A673 (cell line): ENCODE results near the gene PLN. TPM values are rescaled to one million over a fixed set of nuclear protein-coding genes. Genes with fewer than 3 reads are reported as not detected.

Experiments used
- BruUV-seq: library from RNA; stranded (reverse); fragments of 400-500 nt; replicated peaks from 2 replicates; lab custom pipeline; 2021; lab: Mats Ljungman, UMichigan
- CTCF ChIA-PET: fragments of 300-600 bp; sonication (Branson Sonifier 250); formaldehyde crosslinking; loops from one replicate; lab custom pipeline; 2022; ENCODE audit warnings: antibody characterized with exemption; lab: Charles Lee
- POLR2A ChIA-PET: fragments of 300-600 bp; sonication (Branson Sonifier 250); formaldehyde crosslinking; loops from one replicate; lab custom pipeline; 2022; ENCODE audit warnings: antibody characterized with exemption; ENCODE audit not compliant: low non-redundant PET; lab: Charles Lee
- DNase-seq: peaks from one replicate; pipeline ENCODE4 v3.0.0-alpha.2; 2015; ENCODE audit warnings: low spot score
- H3K27ac ChIP-seq: fragments of 200-600 bp; sonication (generic); 2 replicates; pipeline ENCODE4 v1.5.1; 2016; ENCODE audit warnings: mixed run types, low read depth, mild to moderate bottlenecking, mixed read lengths, antibody characterized with exemption, low read length; ENCODE audit not compliant: poor library complexity, severe bottlenecking
- H3K27me3 ChIP-seq: fragments of 200-600 bp; sonication (generic); replicated peaks from 2 replicates; pipeline ENCODE4 v1.6.1; 2017; ENCODE audit warnings: mixed run types, low read depth, mild to moderate bottlenecking, mixed read lengths, antibody characterized with exemption, low read length; ENCODE audit not compliant: insufficient read depth, poor library complexity
- H3K36me3 ChIP-seq: fragments of 200-600 bp; sonication (generic); 2 replicates; pipeline ENCODE4 v1.6.1; 2016; ENCODE audit warnings: mixed run types, mild to moderate bottlenecking, mixed read lengths, antibody characterized with exemption, low read length; ENCODE audit not compliant: insufficient read depth, poor library complexity, severe bottlenecking
- H3K4me1 ChIP-seq: fragments of 200-600 bp; sonication (generic); 2 replicates; pipeline ENCODE4 v1.6.1; 2017; ENCODE audit warnings: mixed run types, mild to moderate bottlenecking, mixed read lengths, antibody characterized with exemption, low read length; ENCODE audit not compliant: insufficient read depth, poor library complexity, severe bottlenecking
- H3K4me3 ChIP-seq: fragments of 200-600 bp; sonication (generic); 2 replicates; pipeline ENCODE4 v1.5.1; 2016; ENCODE audit warnings: low read depth, mixed run types, mild to moderate bottlenecking, mixed read lengths, low read length; ENCODE audit not compliant: poor library complexity, severe bottlenecking
- H3K9me3 ChIP-seq: fragments of 200-600 bp; sonication (generic); 2 replicates; pipeline ENCODE4 v1.6.1; 2016; ENCODE audit warnings: mixed run types, low read depth, mild to moderate bottlenecking, mixed read lengths, antibody characterized with exemption, low read length; ENCODE audit not compliant: poor library complexity, severe bottlenecking
- EZH2 ChIP-seq: fragments of 200-600 bp; sonication (generic); IDR thresholded peaks from 2 replicates; pipeline ENCODE4 v1.6.1; 2017; ENCODE audit warnings: borderline replicate concordance, low read depth, mild to moderate bottlenecking, mixed read lengths, antibody characterized with exemption, low read length; ENCODE audit not compliant: poor library complexity, severe bottlenecking
- intact Hi-C: fragments of 100-400 bp; cut with micrococcal nuclease; formaldehyde crosslinking; loops from one replicate; pipeline ENCODE4 v1.10.0; 2022; ENCODE audit not compliant: unreplicated experiment
- total RNA-seq: library from RNA; stranded (reverse); gene quantifications from 2 replicates; pipeline ENCODE4 v1.2.3, GENCODE V29; 2021
- TF ChIP-seq, protein P1 (sequence below): fragments of 300-800, 200-600 bp; sonication (generic); conservative IDR thresholded peaks from 2 replicates; pipeline ENCODE4 v1.5.1; 2017; ENCODE audit warnings: low read depth, mild to moderate bottlenecking, antibody characterized with exemption, low read length, moderate library complexity, mixed read lengths

PLN gene
- total RNA-seq, 1 experiment from 2014 or later, result not detected

DNA sequence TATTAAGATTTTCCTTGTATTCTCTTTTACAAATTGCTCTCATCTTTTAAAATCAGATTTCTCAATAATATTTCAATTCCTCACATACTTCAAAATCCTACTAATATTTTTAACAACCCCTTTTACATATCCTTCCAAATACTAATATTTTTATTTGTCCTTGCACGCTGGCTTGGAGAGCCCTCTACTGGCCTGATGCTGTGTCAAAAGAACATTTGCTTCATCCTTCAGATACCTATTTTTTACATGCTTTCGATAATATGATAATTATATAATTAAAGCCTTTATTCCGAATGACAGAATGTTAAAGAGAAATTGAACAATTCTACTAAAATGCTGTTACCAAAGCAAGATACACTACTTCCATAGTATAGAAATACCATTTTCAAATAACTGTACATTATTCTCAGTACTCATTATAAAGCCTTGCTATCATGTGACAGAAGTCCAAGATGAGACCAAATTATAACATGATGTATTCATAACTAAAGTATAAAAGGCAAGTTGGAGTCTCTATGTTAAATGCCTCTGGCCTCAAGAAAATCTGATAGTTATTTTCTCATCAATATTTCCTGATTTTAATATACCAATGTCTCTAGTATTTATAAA lies 39.0 kb upstream of the PLN start:
- Histone ChIP-seq H3K27ac (no peak overlapping the region), H3K9me3 (no peaks in the 10 kb centered on the region), H3K4me1 (no peaks in the 10 kb centered on the region), H3K4me3 (no peak overlapping the region), H3K27me3 (no peaks in the 10 kb centered on the region), H3K36me3 (no peaks in the 10 kb centered on the region)
- POLR2A ChIA-PET, result no interaction called here
- DNase-seq, result peak; percentile 31
- no TSS peak for BruUV-seq
- TF ChIP-seq EZH2, result no peak
- TF ChIP-seq, protein P1, sequence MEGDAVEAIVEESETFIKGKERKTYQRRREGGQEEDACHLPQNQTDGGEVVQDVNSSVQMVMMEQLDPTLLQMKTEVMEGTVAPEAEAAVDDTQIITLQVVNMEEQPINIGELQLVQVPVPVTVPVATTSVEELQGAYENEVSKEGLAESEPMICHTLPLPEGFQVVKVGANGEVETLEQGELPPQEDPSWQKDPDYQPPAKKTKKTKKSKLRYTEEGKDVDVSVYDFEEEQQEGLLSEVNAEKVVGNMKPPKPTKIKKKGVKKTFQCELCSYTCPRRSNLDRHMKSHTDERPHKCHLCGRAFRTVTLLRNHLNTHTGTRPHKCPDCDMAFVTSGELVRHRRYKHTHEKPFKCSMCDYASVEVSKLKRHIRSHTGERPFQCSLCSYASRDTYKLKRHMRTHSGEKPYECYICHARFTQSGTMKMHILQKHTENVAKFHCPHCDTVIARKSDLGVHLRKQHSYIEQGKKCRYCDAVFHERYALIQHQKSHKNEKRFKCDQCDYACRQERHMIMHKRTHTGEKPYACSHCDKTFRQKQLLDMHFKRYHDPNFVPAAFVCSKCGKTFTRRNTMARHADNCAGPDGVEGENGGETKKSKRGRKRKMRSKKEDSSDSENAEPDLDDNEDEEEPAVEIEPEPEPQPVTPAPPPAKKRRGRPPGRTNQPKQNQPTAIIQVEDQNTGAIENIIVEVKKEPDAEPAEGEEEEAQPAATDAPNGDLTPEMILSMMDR, result peak; percentile 81
- CTCF ChIA-PET, result no interaction called here
- intact Hi-C loops, result loop anchor here (2.0 to 10.0 kb wide), 2 partner anchors 224 to 674 kb away; no protein-coding TSS in a partner anchor

DNA sequence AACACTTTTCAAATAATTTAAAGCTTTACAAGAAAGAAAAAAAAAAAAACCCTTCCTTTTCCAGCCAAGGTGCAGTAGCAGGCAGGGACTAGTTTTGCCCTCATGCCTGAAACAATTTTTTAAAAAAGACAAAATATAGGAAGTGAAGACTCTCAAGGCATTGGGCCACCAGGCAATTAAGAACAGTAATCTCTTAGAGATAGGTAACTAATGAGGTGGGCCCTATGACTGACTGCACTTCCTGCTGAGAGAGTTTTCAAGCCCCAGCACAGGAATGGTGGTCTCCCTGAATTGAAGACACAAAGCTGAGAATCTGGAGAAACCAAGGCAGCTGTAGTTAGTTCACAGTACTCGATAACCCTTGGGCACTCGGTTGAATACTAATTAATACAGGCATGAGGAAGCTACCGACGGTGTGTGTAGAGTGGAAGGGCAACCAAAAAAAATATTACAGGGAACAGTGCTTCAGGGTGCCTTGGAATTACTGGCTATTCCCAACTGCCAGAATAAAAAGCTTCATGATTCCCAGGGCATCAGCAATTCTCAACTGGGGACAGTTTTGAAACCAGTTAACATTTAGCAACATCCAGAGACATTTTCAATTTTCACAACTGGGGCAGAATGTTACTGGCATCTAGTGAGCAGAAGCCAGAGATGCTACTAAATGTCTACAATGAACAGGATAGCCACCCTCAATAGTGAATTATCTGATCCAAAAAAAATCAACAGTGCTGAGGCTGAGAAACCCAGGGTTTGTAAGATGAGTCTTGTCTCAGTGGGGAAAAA lies 36.0 kb upstream of the PLN start:
- TF ChIP-seq, protein P1, result no peak
- no peak for TF ChIP-seq EZH2
- no peak for DNase-seq
- no peaks in the 10 kb centered on the region for H3K36me3 ChIP-seq
- intact Hi-C loops, result no loop called here
- ChIA-PET CTCF (no interaction called here), POLR2A (no interaction called here)
- no peaks in the 10 kb centered on the region for H3K27me3 ChIP-seq
- H3K4me3 ChIP-seq, result no peak overlapping the region
- H3K9me3 ChIP-seq, result no peaks in the 10 kb centered on the region
- H3K4me1 ChIP-seq, result no peaks in the 10 kb centered on the region
- no TSS peak for BruUV-seq
- no peak overlapping the region for H3K27ac ChIP-seq

DNA sequence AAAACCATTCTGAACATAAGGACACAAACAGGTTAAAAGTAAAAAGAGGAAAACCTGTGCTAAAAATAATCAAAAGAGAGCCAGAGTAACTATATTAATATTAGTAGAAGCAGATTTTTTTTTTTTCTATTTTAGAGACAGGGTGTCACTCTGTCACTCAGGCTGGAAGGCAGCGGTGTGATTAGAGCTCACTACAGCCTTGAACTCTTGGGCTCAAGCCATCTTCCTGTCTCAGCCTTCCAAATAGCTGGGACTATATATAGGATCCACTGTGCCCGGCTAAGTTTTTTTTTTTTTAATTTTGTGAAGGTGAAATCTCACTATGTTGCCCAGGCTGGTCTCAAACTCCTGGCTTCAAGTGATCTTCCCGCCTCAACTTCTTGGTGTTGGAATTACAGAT lies 33.4 kb upstream of the PLN start:
- CTCF ChIA-PET, result no interaction called here
- TF ChIP-seq, protein P1, result no peak

More for the DNA sequence above, 33.4 kb upstream of the PLN start:
- H3K36me3 ChIP-seq, result no peaks in the 10 kb centered on the region
- no peaks in the 10 kb centered on the region for H3K27me3 ChIP-seq
- POLR2A ChIA-PET, result no interaction called here
- no TSS peak for BruUV-seq
- H3K4me1 ChIP-seq, result no peaks in the 10 kb centered on the region
- no peak for DNase-seq
- no peak overlapping the region for H3K27ac ChIP-seq
- H3K9me3 ChIP-seq, result no peaks in the 10 kb centered on the region
- intact Hi-C loops, result no loop called here
- no peak overlapping the region for H3K4me3 ChIP-seq
